WTC11 (cell line): ENCODE measurements around the gene NRP2. TPM values are rescaled to one million over a fixed set of nuclear protein-coding genes. Genes with fewer than 3 reads are reported as not detected.

ENCODE experiments used
- ATAC-seq: fragments of 200-7000 bp; cut with Tn5 transposase; 2 replicates; pipeline ENCODE4 v1.10.0; 2021; ENCODE audit warnings: mild to moderate bottlenecking, moderate library complexity
- CTCF ChIA-PET: fragments of 300-600 bp; sonication (Branson Sonifier 250); formaldehyde crosslinking; loops from one replicate; lab custom pipeline; 2021; ENCODE audit warnings: antibody characterized with exemption; lab: Charles Lee
- POLR2A ChIA-PET: fragments of 350-600 bp; sonication (Branson Sonifier 250); formaldehyde crosslinking; loops from one replicate; lab custom pipeline; 2021; ENCODE audit warnings: antibody characterized with exemption; lab: Charles Lee
- DNase-seq: peaks from one replicate; pipeline ENCODE4 v3.0.0; 2021; ENCODE audit warnings: low spot score
- H3K27ac Mint-ChIP-seq: 2 replicates; pipeline ENCODE4 v1.8.0; 2021; ENCODE audit warnings: mixed read lengths
- H3K27me3 Mint-ChIP-seq: 2 replicates; pipeline ENCODE4 v1.8.0; 2021; ENCODE audit warnings: low read depth, mild to moderate bottlenecking, moderate library complexity, mixed read lengths
- H3K36me3 Mint-ChIP-seq: 2 replicates; pipeline ENCODE4 v1.8.0; 2021; ENCODE audit warnings: mixed read lengths
- H3K4me1 Mint-ChIP-seq: 2 replicates; pipeline ENCODE4 v1.8.0; 2022; ENCODE audit warnings: mixed read lengths
- H3K4me3 Mint-ChIP-seq: 2 replicates; pipeline ENCODE4 v1.8.0; 2021; ENCODE audit warnings: mild to moderate bottlenecking, moderate library complexity, mixed read lengths
- H3K9me3 Mint-ChIP-seq: 2 replicates; pipeline ENCODE4 v1.8.0; 2021; ENCODE audit warnings: mixed read lengths
- ATF1 ChIP-seq: sonication (generic); formaldehyde crosslinking; IDR thresholded peaks from 2 replicates; pipeline ENCODE4 v1.8.1; 2023; ENCODE audit warnings: mild to moderate bottlenecking, moderate library complexity, missing genetic modification reagents
- E2F5 ChIP-seq: sonication (generic); formaldehyde crosslinking; IDR thresholded peaks from 2 replicates; pipeline ENCODE4 v1.8.1; 2022; ENCODE audit warnings: mild to moderate bottlenecking, moderate library complexity, missing genetic modification reagents
- EMX1 ChIP-seq: fragments of 250-450 bp; sonication (Bioruptor Pico); IDR thresholded peaks from 2 replicates; pipeline ENCODE4 v1.8.0; 2021; ENCODE audit warnings: mild to moderate bottlenecking
- ETV6 ChIP-seq: sonication (generic); formaldehyde crosslinking; IDR thresholded peaks from 2 replicates; pipeline ENCODE4 v1.8.1; 2022; ENCODE audit warnings: mild to moderate bottlenecking, missing genetic modification reagents
- GABPB1 ChIP-seq: sonication (generic); formaldehyde crosslinking; IDR thresholded peaks from 2 replicates; pipeline ENCODE4 v1.8.1; 2023; ENCODE audit warnings: mild to moderate bottlenecking, missing genetic modification reagents
- IRF2 ChIP-seq: sonication (generic); formaldehyde crosslinking; IDR thresholded peaks from 2 replicates; pipeline ENCODE4 v1.8.0; 2022; ENCODE audit warnings: low read depth, missing genetic modification reagents, borderline replicate concordance
- NR2C2 ChIP-seq: sonication (generic); formaldehyde crosslinking; IDR thresholded peaks from 2 replicates; pipeline ENCODE4 v1.8.0; 2022; ENCODE audit warnings: mild to moderate bottlenecking, missing genetic modification reagents
- PRRX2 ChIP-seq: fragments of 250-450 bp; sonication (Bioruptor Pico); IDR thresholded peaks from 2 replicates; pipeline ENCODE4 v1.8.0; 2021; ENCODE audit warnings: mild to moderate bottlenecking
- TEAD4 ChIP-seq: sonication (generic); formaldehyde crosslinking; IDR thresholded peaks from 2 replicates; pipeline ENCODE4 v1.8.0; 2022; ENCODE audit warnings: mild to moderate bottlenecking, missing genetic modification reagents
- ZNF219 ChIP-seq: sonication (generic); formaldehyde crosslinking; IDR thresholded peaks from 2 replicates; pipeline ENCODE4 v1.8.0; 2023; ENCODE audit warnings: missing genetic modification reagents, mild to moderate bottlenecking, borderline replicate concordance
- ZNF281 ChIP-seq: sonication (generic); formaldehyde crosslinking; IDR thresholded peaks from 2 replicates; pipeline ENCODE4 v1.8.0; 2023; ENCODE audit warnings: mild to moderate bottlenecking, missing genetic modification reagents
- ZNF317 ChIP-seq: sonication (generic); formaldehyde crosslinking; IDR thresholded peaks from 2 replicates; pipeline ENCODE4 v1.8.1; 2023; ENCODE audit warnings: low read depth, mild to moderate bottlenecking, moderate library complexity, missing genetic modification reagents, borderline replicate concordance
- ZNF416 ChIP-seq: fragments of 250-450 bp; sonication (Bioruptor Pico); IDR thresholded peaks from 2 replicates; pipeline ENCODE4 v1.9.0; 2021; ENCODE audit warnings: mild to moderate bottlenecking, inconsistent platforms
- total RNA-seq: library from RNA; stranded (reverse); gene quantifications from 3 replicates; pipeline ENCODE4 v1.2.3, GENCODE V29; 2021
- TF ChIP-seq, protein P1 (sequence below): sonication (generic); formaldehyde crosslinking; IDR thresholded peaks from 2 replicates; pipeline ENCODE4 v1.8.0; 2023; ENCODE audit warnings: missing genetic modification reagents
- TF ChIP-seq, protein P2 (sequence below): sonication (generic); formaldehyde crosslinking; IDR thresholded peaks from 2 replicates; pipeline ENCODE4 v1.8.1; 2023; ENCODE audit warnings: mild to moderate bottlenecking, missing genetic modification reagents, moderate library complexity
- TF ChIP-seq, protein P3 (sequence below): sonication (generic); formaldehyde crosslinking; conservative IDR thresholded peaks from 2 replicates; pipeline ENCODE4 v1.8.1; 2022; ENCODE audit warnings: mild to moderate bottlenecking, missing genetic modification reagents
- TF ChIP-seq, protein P4 (sequence below): sonication (generic); formaldehyde crosslinking; IDR thresholded peaks from 2 replicates; pipeline ENCODE4 v1.8.1; 2022; ENCODE audit warnings: low read depth, mild to moderate bottlenecking, moderate library complexity, missing genetic modification reagents, borderline replicate concordance
- TF ChIP-seq, protein P5 (sequence below): sonication (generic); formaldehyde crosslinking; IDR thresholded peaks from 2 replicates; pipeline ENCODE4 v1.8.0; 2022; ENCODE audit warnings: mild to moderate bottlenecking, missing genetic modification reagents

NRP2 gene
- total RNA-seq, 1 experiment from 2014 or later: 41.0 TPM

- CTCF ChIA-PET: no interaction called here
- H3K9me3 Mint-ChIP-seq: peaks cover 10% of the 10 kb centered on the region; the same call in 1 of the 2 replicates
Measured at GRCh38 chr2:205783872-205784499, 101.7 kb downstream of the NRP2 start.

GRCh38 chr2:205785507-205786260, 103.4 kb downstream of the NRP2 start:
- H3K9me3 Mint-ChIP-seq: peaks cover 10% of the 10 kb centered on the region; the same call in 1 of the 2 replicates
- H3K4me1 Mint-ChIP-seq: peaks cover 2% of the 10 kb centered on the region; the same call in 1 of the 2 replicates
- no peak overlapping the region for H3K27ac Mint-ChIP-seq
- no peak for ATAC-seq
- H3K27me3 Mint-ChIP-seq: no peaks in the 10 kb centered on the region
- TF ChIP-seq ETV6 (no peak), GABPB1 (CRISPR knock-in tag) (no peak), NR2C2 (CRISPR knock-in tag) (no peak), ZNF281 (no peak), IRF2 (CRISPR knock-in tag) (no peak)
- TF ChIP-seq, protein P1, sequence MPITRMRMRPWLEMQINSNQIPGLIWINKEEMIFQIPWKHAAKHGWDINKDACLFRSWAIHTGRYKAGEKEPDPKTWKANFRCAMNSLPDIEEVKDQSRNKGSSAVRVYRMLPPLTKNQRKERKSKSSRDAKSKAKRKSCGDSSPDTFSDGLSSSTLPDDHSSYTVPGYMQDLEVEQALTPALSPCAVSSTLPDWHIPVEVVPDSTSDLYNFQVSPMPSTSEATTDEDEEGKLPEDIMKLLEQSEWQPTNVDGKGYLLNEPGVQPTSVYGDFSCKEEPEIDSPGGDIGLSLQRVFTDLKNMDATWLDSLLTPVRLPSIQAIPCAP: no peak
- no peak for DNase-seq
- CTCF ChIA-PET: no interaction called here
- H3K36me3 Mint-ChIP-seq: no peaks in the 10 kb centered on the region
- H3K4me3 Mint-ChIP-seq: no peak overlapping the region
- POLR2A ChIA-PET: no interaction called here

More at GRCh38 chr2:205783872-205784499, 101.7 kb downstream of the NRP2 start:
- Mint-ChIP-seq H3K36me3 (no peaks in the 10 kb centered on the region), H3K27ac (no peak overlapping the region), H3K27me3 (no peaks in the 10 kb centered on the region), H3K4me1 (peaks cover 2% of the 10 kb centered on the region; the same call in 1 of the 2 replicates), H3K4me3 (no peak overlapping the region)
- ATAC-seq (no peak), DNase-seq (no peak)
- TF ChIP-seq, protein P2, sequence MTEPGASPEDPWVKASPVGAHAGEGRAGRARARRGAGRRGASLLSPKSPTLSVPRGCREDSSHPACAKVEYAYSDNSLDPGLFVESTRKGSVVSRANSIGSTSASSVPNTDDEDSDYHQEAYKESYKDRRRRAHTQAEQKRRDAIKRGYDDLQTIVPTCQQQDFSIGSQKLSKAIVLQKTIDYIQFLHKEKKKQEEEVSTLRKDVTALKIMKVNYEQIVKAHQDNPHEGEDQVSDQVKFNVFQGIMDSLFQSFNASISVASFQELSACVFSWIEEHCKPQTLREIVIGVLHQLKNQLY (CRISPR knock-in tag): no peak
- TF ChIP-seq ZNF416 (CRISPR knock-in tag) (no peak), EMX1 (CRISPR knock-in tag) (no peak), PRRX2 (no peak), ZNF317 (no peak), ZNF219 (CRISPR knock-in tag) (no peak), ATF1 (CRISPR knock-in tag) (no peak), TEAD4 (CRISPR knock-in tag) (no peak), E2F5 (CRISPR knock-in tag) (no peak)
- TF ChIP-seq, protein P1: no peak
- TF ChIP-seq, protein P3, sequence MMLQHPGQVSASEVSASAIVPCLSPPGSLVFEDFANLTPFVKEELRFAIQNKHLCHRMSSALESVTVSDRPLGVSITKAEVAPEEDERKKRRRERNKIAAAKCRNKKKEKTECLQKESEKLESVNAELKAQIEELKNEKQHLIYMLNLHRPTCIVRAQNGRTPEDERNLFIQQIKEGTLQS (CRISPR knock-in tag): no peak
- TF ChIP-seq, protein P4, sequence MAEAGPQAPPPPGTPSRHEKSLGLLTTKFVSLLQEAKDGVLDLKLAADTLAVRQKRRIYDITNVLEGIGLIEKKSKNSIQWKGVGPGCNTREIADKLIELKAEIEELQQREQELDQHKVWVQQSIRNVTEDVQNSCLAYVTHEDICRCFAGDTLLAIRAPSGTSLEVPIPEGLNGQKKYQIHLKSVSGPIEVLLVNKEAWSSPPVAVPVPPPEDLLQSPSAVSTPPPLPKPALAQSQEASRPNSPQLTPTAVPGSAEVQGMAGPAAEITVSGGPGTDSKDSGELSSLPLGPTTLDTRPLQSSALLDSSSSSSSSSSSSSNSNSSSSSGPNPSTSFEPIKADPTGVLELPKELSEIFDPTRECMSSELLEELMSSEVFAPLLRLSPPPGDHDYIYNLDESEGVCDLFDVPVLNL (CRISPR knock-in tag): no peak
- TF ChIP-seq, protein P5, sequence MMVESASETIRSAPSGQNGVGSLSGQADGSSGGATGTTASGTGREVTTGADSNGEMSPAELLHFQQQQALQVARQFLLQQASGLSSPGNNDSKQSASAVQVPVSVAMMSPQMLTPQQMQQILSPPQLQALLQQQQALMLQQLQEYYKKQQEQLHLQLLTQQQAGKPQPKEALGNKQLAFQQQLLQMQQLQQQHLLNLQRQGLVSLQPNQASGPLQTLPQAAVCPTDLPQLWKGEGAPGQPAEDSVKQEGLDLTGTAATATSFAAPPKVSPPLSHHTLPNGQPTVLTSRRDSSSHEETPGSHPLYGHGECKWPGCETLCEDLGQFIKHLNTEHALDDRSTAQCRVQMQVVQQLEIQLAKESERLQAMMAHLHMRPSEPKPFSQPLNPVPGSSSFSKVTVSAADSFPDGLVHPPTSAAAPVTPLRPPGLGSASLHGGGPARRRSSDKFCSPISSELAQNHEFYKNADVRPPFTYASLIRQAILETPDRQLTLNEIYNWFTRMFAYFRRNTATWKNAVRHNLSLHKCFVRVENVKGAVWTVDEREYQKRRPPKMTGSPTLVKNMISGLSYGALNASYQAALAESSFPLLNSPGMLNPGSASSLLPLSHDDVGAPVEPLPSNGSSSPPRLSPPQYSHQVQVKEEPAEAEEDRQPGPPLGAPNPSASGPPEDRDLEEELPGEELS: no peak
- TF ChIP-seq, all 79 proteins: peak for 0
- POLR2A ChIA-PET: interaction anchor here (0.6 kb wide), 1 partner anchor 22 kb away, joined by 3 read pairs; no protein-coding TSS in a partner anchor
